BLaER1 treated with 17β-estradiol and CSF1 and Interleukin-3, amounts not matched to agents 10 nM and 100 nM (cell line): ENCODE results near the gene PLB1.

ENCODE experiments used
- H3K27ac ChIP-seq, 11 experiments: shearing (Covaris generic); formaldehyde crosslinking; 2 replicates each; pipeline ENCODE4 v1.8.1; 2022
- H3K27me3 ChIP-seq, 11 experiments: shearing (Covaris generic); formaldehyde crosslinking; 2 replicates each; pipeline ENCODE4 v1.8.1; 2022
- H3K36me3 ChIP-seq, 11 experiments: shearing (Covaris generic); formaldehyde crosslinking; 2 replicates each; pipeline ENCODE4 v1.8.1; 2022
- H3K4me1 ChIP-seq, 10 experiments: shearing (Covaris generic); formaldehyde crosslinking; 2 replicates each; pipeline ENCODE4 v1.8.1; 2022
- H3K4me2 ChIP-seq, 11 experiments: shearing (Covaris generic); formaldehyde crosslinking; 2 replicates each; pipeline ENCODE4 v1.8.1; 2022
- H3K4me3 ChIP-seq, 10 experiments: shearing (Covaris generic); formaldehyde crosslinking; 2 replicates each; pipeline ENCODE4 v1.8.1; 2022
- H3K9ac ChIP-seq, 11 experiments: shearing (Covaris generic); formaldehyde crosslinking; 2 replicates each; pipeline ENCODE4 v1.8.1; 2022
- H3K9me3 ChIP-seq, 11 experiments: shearing (Covaris generic); formaldehyde crosslinking; replicated peaks in 1 of 11; 2 replicates each; pipeline ENCODE4 v1.8.1; 2022
- H4K20me1 ChIP-seq, 11 experiments: shearing (Covaris generic); formaldehyde crosslinking; 2 replicates each; pipeline ENCODE4 v1.8.1; 2022
- Cebpa-rat ChIP-seq, 11 experiments: shearing (Covaris generic); IDR thresholded peaks; 2 replicates each; pipeline ENCODE4 v1.8.1; 2022

The PLB1 gene

DNA sequence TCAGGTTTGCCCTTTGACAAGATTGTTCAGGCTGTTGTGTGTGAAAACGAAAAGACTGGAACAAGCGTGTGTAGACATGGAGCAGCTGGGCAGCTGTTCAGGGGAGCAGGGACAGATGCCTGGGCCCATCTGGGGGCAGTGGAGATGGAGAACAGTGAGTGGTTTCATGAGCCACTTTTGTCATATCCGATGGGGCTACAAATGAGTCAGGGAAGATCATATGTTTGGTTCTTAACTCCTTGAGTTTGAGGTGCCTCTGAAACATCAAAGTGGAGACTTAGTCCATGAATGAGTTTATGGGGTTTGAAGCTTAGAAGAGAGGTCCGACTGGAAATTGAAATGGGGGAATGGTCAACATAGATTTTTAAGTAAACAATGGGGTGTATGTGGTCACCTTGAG is 9.3 kb upstream of the PLB1 start:
- Histone ChIP-seq H3K27me3 (no peaks in the 10 kb centered on the region), H3K4me1 (peaks cover 0 to 10% (median 8%) of the 10 kb centered on the region in 10 experiments; a peak in 15 of 20 replicates), H3K4me3 (no peak overlapping the region), H3K27ac (no peak overlapping the region), H3K9me3 (peaks cover 0 to 18% (median 0%) of the 10 kb centered on the region in 11 experiments; a peak in 8 of 22 replicates), H3K9ac (no peak overlapping the region), H3K36me3 (no peaks in the 10 kb centered on the region), H3K4me2 (no peak overlapping the region), H4K20me1 (no peaks in the 10 kb centered on the region)
- no peak for TF ChIP-seq Cebpa-rat (IDR thresholded peaks at IDR 0.05)

DNA sequence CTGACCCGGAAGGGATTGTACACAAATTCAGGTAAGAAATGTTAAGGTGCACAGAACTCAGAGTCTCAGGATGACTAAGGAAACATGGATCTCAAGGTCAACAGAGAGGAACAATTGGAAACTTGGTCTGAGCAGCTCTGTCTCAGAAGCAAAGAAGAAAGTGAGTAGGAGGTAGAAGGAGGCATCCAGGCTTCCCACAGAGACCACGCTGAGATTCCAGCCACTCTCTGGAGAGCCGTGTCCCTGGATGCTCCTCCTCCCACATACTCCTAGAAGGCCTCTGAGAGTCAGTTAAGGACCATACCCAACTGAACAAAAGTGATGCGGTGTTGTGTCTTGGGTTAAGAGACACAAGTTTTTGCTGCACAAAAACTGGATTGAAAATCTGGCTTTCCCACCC is 8.6 kb upstream of the PLB1 start:
- Histone ChIP-seq H3K36me3 (no peaks in the 10 kb centered on the region), H3K9me3 (peaks cover 0 to 16% (median 0%) of the 10 kb centered on the region in 11 experiments; a peak in 8 of 22 replicates), H3K27ac (no peak overlapping the region), H3K4me3 (no peak overlapping the region), H3K4me2 (no peak overlapping the region), H4K20me1 (no peaks in the 10 kb centered on the region), H3K9ac (no peak overlapping the region), H3K27me3 (no peaks in the 10 kb centered on the region), H3K4me1 (peaks cover 0 to 10% (median 8%) of the 10 kb centered on the region in 10 experiments; a peak in 15 of 20 replicates)
- no peak for TF ChIP-seq Cebpa-rat (IDR thresholded peaks at IDR 0.05)

DNA sequence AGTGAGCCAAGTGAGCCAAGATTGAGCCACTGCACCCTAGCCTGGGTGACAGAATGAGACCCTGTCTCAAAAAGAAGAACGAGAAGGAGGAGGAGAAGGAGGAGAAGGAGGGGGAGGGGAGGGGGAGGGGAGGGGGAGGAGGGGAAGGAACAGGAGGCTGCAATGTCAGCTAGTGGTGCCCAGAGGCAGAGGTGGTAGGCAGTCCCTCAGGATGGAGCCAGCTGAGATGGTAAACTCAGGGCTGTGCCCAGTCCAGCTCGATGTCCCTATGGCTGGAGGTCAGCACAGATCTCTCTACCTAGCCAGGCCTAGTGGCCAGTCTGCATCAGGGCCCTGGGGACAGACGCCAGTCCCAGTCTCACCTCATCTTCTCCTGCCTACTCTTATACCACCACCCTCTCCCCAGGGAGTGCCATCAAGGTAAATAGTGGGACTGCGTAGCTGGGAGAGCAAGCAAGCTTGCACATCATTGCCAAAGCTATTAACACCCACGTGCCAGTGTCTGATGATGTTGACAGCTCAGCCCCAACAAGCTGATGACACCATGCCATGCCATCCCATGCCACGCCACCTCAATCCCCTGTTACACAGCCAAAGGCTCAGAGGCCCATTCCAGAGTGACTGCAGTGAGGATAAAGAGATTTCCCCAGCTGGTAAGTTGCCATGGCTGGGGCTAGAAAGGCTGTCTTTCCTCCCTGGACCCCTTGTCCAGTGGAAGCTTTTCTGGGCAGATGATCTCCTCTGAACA is 7.6 kb upstream of the PLB1 start:
- H3K27me3 ChIP-seq: no peaks in the 10 kb centered on the region
- no peak overlapping the region for H3K4me3 ChIP-seq
- no peaks in the 10 kb centered on the region for H3K36me3 ChIP-seq

DNA sequence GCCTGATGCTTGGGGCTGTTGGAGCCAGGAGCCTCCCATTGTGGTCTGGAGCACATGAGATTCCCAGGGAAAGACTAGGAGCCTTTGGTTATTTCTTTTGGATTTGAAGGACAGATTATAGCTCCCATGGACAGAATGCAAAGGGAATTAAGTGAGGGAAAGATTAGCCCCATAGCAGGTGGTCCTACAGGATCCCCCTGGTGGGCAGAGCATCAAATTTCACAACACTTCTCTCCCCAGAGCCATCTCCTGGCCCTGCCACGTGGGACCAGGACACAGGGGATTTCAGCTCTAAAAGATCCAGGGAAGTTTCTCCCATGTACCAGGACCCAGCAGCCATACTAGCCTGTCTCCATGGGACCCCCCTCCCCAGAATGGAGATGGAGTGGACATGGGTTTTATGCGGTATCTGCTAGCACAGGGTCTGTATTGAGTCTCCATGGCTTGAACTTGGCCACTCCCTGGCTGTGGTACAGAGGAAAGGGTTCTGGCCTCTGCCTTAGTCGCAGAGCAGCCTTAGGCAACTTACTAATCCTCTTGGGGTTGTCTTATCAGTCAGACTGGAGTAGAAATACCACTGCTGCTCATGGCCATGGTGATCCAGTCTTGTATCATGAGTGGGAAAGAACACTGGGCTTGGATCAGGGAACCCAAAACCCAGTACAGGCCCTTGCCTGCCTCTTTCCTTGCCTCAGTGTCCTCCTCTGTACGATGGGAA is 6.8 kb upstream of the PLB1 start:
- Histone ChIP-seq H3K4me1 (peaks cover 0 to 10% (median 8%) of the 10 kb centered on the region in 10 experiments; a peak in 15 of 20 replicates), H3K36me3 (no peaks in the 10 kb centered on the region), H3K4me2 (no peak overlapping the region), H3K9ac (no peak overlapping the region), H3K27me3 (no peaks in the 10 kb centered on the region), H3K4me3 (no peak overlapping the region), H4K20me1 (no peaks in the 10 kb centered on the region), H3K9me3 (no peaks in the 10 kb centered on the region), H3K27ac (no peak overlapping the region)
- no peak for TF ChIP-seq Cebpa-rat (IDR thresholded peaks at IDR 0.05)

More for the DNA sequence above, 7.6 kb upstream of the PLB1 start:
- no peak for TF ChIP-seq Cebpa-rat (IDR thresholded peaks at IDR 0.05)
- H3K4me1 ChIP-seq: peaks cover 0 to 10% (median 8%) of the 10 kb centered on the region in 10 experiments; a peak in 15 of 20 replicates
- H4K20me1 ChIP-seq: no peaks in the 10 kb centered on the region
- no peak overlapping the region for H3K27ac ChIP-seq
- no peak overlapping the region for H3K9ac ChIP-seq
- peaks cover 0 to 6% (median 0%) of the 10 kb centered on the region in 11 experiments; a peak in 7 of 22 replicates for H3K9me3 ChIP-seq
- H3K4me2 ChIP-seq: no peak overlapping the region

DNA sequence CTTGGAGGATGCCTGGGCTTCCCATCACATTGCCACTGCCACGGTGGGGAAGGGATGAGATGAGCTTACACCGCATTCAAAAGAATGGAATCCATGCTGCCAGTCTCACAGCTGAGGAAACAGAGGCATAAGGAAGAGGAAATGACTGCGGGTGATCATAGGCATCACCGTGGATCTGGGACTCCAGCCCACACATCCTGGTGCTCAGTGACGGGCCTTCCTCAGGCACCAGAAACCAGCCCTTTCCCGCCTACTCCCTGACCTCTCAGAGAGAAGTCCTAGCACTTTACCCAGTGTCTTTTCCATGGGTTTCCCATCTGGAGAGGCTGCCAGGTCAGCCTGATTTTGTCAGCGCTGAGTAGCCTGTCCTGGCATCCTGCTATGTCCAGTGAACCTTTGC is 5.3 kb upstream of the PLB1 start:
- Histone ChIP-seq H3K36me3 (no peaks in the 10 kb centered on the region), H3K4me1 (peaks cover 0 to 9% (median 0%) of the 10 kb centered on the region in 10 experiments; a peak in 4 of 20 replicates), H3K4me2 (peak overlapping the region in 2 of 11 experiments; percentile 25 to 49; a peak in 4 of 22 replicates), H3K27me3 (no peaks in the 10 kb centered on the region), H3K27ac (no peak overlapping the region), H3K9ac (no peak overlapping the region), H3K4me3 (no peak overlapping the region), H3K9me3 (no peaks in the 10 kb centered on the region), H4K20me1 (no peaks in the 10 kb centered on the region)
- TF ChIP-seq Cebpa-rat (IDR thresholded peaks at IDR 0.05): no peak

DNA sequence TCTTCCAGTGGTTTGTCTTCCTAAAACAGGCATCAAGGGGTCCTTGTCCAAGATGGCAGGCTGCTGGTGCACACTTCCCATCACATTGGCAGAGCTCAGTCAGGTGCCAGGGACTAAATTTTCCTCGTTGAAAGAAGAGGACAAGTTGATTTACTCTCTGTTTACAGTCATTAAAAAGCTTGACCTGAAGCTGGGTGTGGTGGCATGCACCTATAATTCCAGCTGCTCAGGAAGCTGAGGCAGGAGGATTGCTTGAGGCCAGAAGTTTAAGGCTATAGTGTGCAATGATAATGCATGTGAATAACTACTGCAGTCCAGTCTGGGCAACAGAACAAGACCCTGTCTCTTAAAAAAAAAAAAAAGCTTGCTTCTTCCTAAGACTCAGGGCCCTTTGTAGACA is 3.6 kb upstream of the PLB1 start:
- Histone ChIP-seq H3K4me2 (no peak overlapping the region), H3K27ac (no peak overlapping the region), H3K36me3 (no peaks in the 10 kb centered on the region), H3K4me1 (peaks cover 0 to 9% (median 0%) of the 10 kb centered on the region in 10 experiments; a peak in 4 of 20 replicates), H3K9ac (no peak overlapping the region), H3K4me3 (no peak overlapping the region), H3K27me3 (no peaks in the 10 kb centered on the region), H4K20me1 (no peaks in the 10 kb centered on the region), H3K9me3 (no peaks in the 10 kb centered on the region)
- TF ChIP-seq Cebpa-rat (IDR thresholded peaks at IDR 0.05): no peak

DNA sequence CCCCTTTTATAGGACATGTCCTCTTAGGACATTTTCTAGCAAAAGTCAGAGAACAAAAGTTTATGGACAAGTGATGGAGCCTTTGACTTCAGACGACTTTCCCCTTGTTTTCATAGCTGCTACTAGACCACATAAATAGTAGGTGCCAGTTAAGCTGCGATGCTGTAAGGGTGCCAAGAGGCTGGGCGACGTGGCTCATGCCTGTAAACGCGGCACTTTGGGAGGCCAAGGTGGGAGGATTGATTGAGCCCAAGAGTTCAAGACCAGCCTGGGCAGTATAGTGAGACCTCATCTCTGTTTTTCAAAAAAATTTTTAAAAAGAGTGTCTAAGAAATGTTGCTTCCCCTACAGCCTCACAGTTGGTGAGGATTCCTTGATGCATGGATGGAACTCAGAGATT is 2.2 kb upstream of the PLB1 start:
- H3K27ac ChIP-seq: no peak overlapping the region
- H4K20me1 ChIP-seq: no peaks in the 10 kb centered on the region
- no peaks in the 10 kb centered on the region for H3K9me3 ChIP-seq
- H3K9ac ChIP-seq: no peak overlapping the region
- no peak overlapping the region for H3K4me2 ChIP-seq
- H3K4me1 ChIP-seq: peaks cover 0 to 9% (median 0%) of the 10 kb centered on the region in 10 experiments; a peak in 4 of 20 replicates
- no peak overlapping the region for H3K4me3 ChIP-seq
- H3K27me3 ChIP-seq: no peaks in the 10 kb centered on the region
- TF ChIP-seq Cebpa-rat (IDR thresholded peaks at IDR 0.05): no peak
- H3K36me3 ChIP-seq: no peaks in the 10 kb centered on the region

DNA sequence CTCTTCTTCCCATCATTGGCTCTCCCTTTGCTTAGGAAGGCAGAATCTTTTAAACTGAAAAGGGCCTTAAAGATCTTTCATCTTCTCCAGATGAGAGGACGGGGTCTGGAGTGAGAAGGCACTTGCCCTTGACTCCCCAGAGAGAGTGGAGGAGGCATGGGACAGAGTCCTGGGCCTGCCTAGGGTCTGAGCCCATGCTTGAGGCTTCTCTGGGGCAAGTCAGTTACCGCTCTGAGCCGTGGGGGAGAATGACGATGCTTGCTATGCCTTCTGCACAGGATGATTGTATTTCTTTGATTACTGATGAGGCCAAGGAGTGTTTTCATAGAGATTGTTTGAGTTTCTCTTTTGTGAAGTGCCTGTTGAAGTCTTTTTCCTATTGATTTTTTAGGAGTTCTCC is 921 bp downstream of the PLB1 start:
- no peak overlapping the region for H3K9ac ChIP-seq
- no peak for TF ChIP-seq Cebpa-rat (IDR thresholded peaks at IDR 0.05)
- H4K20me1 ChIP-seq: no peaks in the 10 kb centered on the region
- no peaks in the 10 kb centered on the region for H3K9me3 ChIP-seq
- H3K4me2 ChIP-seq: no peak overlapping the region
- H3K27me3 ChIP-seq: no peaks in the 10 kb centered on the region
- H3K36me3 ChIP-seq: no peaks in the 10 kb centered on the region
- H3K4me3 ChIP-seq: no peak overlapping the region
- H3K4me1 ChIP-seq: no peaks in the 10 kb centered on the region
- H3K27ac ChIP-seq: no peak overlapping the region

DNA sequence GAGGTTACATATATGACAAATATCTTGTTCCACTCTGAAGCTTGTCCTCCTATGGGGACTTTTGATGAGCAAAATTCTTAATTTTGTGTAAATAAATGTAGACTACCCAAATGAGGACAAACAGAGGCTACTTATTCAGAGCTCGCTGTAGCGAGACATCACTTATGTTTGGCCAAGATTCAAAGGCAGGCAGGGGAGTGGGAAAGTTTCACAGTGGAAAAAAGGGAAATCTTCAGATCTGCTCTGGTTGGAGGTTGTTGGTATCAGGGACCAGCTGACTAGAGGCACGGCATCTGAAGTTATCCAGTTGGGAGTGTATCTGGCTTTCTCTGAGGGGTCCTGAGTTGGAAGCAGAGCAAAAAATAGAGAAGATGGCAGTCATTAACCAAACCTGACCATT is 1.3 kb downstream of the PLB1 start:
- H4K20me1 ChIP-seq: no peaks in the 10 kb centered on the region
- no peak overlapping the region for H3K9ac ChIP-seq
- H3K27me3 ChIP-seq: no peaks in the 10 kb centered on the region
- H3K36me3 ChIP-seq: no peaks in the 10 kb centered on the region
- no peaks in the 10 kb centered on the region for H3K9me3 ChIP-seq
- no peak overlapping the region for H3K4me2 ChIP-seq
- H3K4me3 ChIP-seq: no peak overlapping the region
- no peak for TF ChIP-seq Cebpa-rat (IDR thresholded peaks at IDR 0.05)
- H3K27ac ChIP-seq: no peak overlapping the region
- no peaks in the 10 kb centered on the region for H3K4me1 ChIP-seq
